Urinary bladder (tissue), 4 donors: ENCODE results near the gene PTPRU. TPM values are rescaled to one million over a fixed set of nuclear protein-coding genes. Genes with fewer than 3 reads are reported as not detected.
"Not testable (repeated sequence)": the region's sequence is repeated elsewhere in the genome, so short reads cannot be mapped to it uniquely, and the experiment has no call there.

ENCODE experiments used
- DNase-seq: peaks from one replicate; pipeline ENCODE4 v3.0.0-alpha.2; 2015; ENCODE audit errors: extremely low spot score
- H3K27ac ChIP-seq: one replicate; pipeline ENCODE4 v1.5.1; 2013; ENCODE audit warnings: low read depth, mild to moderate bottlenecking, moderate library complexity
- H3K36me3 ChIP-seq: one replicate; pipeline ENCODE4 v1.6.1; 2013; ENCODE audit warnings: mild to moderate bottlenecking, moderate library complexity; ENCODE audit not compliant: insufficient read depth
- H3K4me1 ChIP-seq: one replicate; pipeline ENCODE4 v1.6.1; 2013; ENCODE audit warnings: mild to moderate bottlenecking, moderate library complexity; ENCODE audit not compliant: insufficient read depth
- H3K4me3 ChIP-seq: one replicate; pipeline ENCODE4 v1.5.1; 2013; ENCODE audit warnings: low read depth, low read length
- WGBS: extraction: QIAGEN DNeasy Blood & Tissue Kit; methylation state at CpG from one replicate; pipeline ENCODE4 v1.1.7; 2013; 5-methylcytosine and 5-hydroxymethylcytosine counted together
- polyA plus RNA-seq: library from polyadenylated mRNA; stranded (reverse); fragments of 200-250 nt; gene quantifications from one replicate; pipeline ENCODE4 v1.2.3, GENCODE V29; 2013
- total RNA-seq: library from RNA; depleted of rRNA; stranded (reverse); fragments of >200 nt; gene quantifications from one replicate; pipeline ENCODE4 v1.2.3, GENCODE V29; 2014
- donor health status: healthy with polysubstance abuse.
- donor health status: healthy.

Gene PTPRU
- total and polyA plus RNA-seq, 2 donors, result 11.7 to 17.1 TPM

GRCh38 chr1:29306471-29307140, 70.3 kb downstream of the PTPRU start:
- no peak overlapping the region for H3K4me3 ChIP-seq
- DNase-seq, result no peak
- H3K36me3 ChIP-seq, result peaks cover 2% of the 10 kb centered on the region
- no peaks in the 10 kb centered on the region for H3K4me1 ChIP-seq
- WGBS, result 86% methylated on average over 10 of the region's 10 CpGs
- no peak overlapping the region for H3K27ac ChIP-seq

GRCh38 chr1:29309075-29309474, 72.8 kb downstream of the PTPRU start:
- WGBS, result 86% methylated on average over 6 of the region's 6 CpGs

GRCh38 chr1:29309621-29310020, 73.3 kb downstream of the PTPRU start:
- DNase-seq, result no peak
- Histone ChIP-seq H3K36me3 (peaks cover 2% of the 10 kb centered on the region), H3K27ac (no peak overlapping the region), H3K4me1 (no peaks in the 10 kb centered on the region), H3K4me3 (no peak overlapping the region)
- WGBS, result 92% methylated on average over 5 of the region's 5 CpGs

More at GRCh38 chr1:29309075-29309474, 72.8 kb downstream of the PTPRU start:
- peaks cover 2% of the 10 kb centered on the region for H3K36me3 ChIP-seq
- H3K4me1 ChIP-seq, result no peaks in the 10 kb centered on the region
- no peak overlapping the region for H3K4me3 ChIP-seq
- no peak overlapping the region for H3K27ac ChIP-seq
- no peak for DNase-seq

- Histone ChIP-seq H3K4me1 (no peaks in the 10 kb centered on the region), H3K4me3 (no peak overlapping the region), H3K36me3 (peaks cover 2% of the 10 kb centered on the region), H3K27ac (no peak overlapping the region)
- no peak for DNase-seq
- WGBS, result 90% methylated on average over 9 of the region's 9 CpGs
Measured at GRCh38 chr1:29310616-29311180, 74.4 kb downstream of the PTPRU start.

GRCh38 chr1:29311352-29312030, 75.2 kb downstream of the PTPRU start:
- Histone ChIP-seq H3K36me3 (peaks cover 2% of the 10 kb centered on the region), H3K27ac (no peak overlapping the region), H3K4me1 (no peaks in the 10 kb centered on the region), H3K4me3 (no peak overlapping the region)
- 93% methylated on average over 16 of the region's 16 CpGs for WGBS
- DNase-seq, result no peak

GRCh38 chr1:29312469-29313461, 76.4 kb downstream of the PTPRU start:
- no peak for DNase-seq
- H3K27ac ChIP-seq, result no peak overlapping the region
- 94% methylated on average over 24 of the region's 24 CpGs for WGBS
- H3K4me1 ChIP-seq, result no peaks in the 10 kb centered on the region
- peaks cover 7% of the 10 kb centered on the region for H3K36me3 ChIP-seq
- no peak overlapping the region for H3K4me3 ChIP-seq

- not testable (repeated sequence) for H3K4me1 ChIP-seq, H3K4me3 ChIP-seq, H3K27ac ChIP-seq, H3K36me3 ChIP-seq, DNase-seq
- 85% methylated on average over 8 of the region's 8 CpGs for WGBS
Measured at GRCh38 chr1:29314685-29315084, 78.4 kb downstream of the PTPRU start.

GRCh38 chr1:29315262-29315661, 78.9 kb downstream of the PTPRU start:
- Histone ChIP-seq H3K4me1 (no peaks in the 10 kb centered on the region), H3K36me3 (peaks cover 7% of the 10 kb centered on the region), H3K27ac (no peak overlapping the region), H3K4me3 (no peak overlapping the region)
- 96% methylated on average over 15 of the region's 15 CpGs for WGBS
- no peak for DNase-seq

GRCh38 chr1:29315876-29316275, 79.6 kb downstream of the PTPRU start:
- Histone ChIP-seq H3K4me3 (no peak overlapping the region), H3K27ac (no peak overlapping the region), H3K36me3 (peaks cover 7% of the 10 kb centered on the region), H3K4me1 (no peaks in the 10 kb centered on the region)
- 92% methylated on average over 4 of the region's 4 CpGs for WGBS
- no peak for DNase-seq

GRCh38 chr1:29317063-29317915, 81.0 kb downstream of the PTPRU start:
- DNase-seq, result no peak
- H3K4me3 ChIP-seq, result no peak overlapping the region
- no peaks in the 10 kb centered on the region for H3K4me1 ChIP-seq
- no peak overlapping the region for H3K27ac ChIP-seq
- WGBS, result 91% methylated on average over 30 of the region's 30 CpGs
- H3K36me3 ChIP-seq, result peaks cover 7% of the 10 kb centered on the region

GRCh38 chr1:29317916-29318530, 81.7 kb downstream of the PTPRU start:
- no peak overlapping the region for H3K4me3 ChIP-seq
- H3K27ac ChIP-seq, result no peak overlapping the region
- DNase-seq, result no peak
- WGBS, result 91% methylated on average over 5 of the region's 5 CpGs
- H3K36me3 ChIP-seq, result peaks cover 7% of the 10 kb centered on the region
- no peaks in the 10 kb centered on the region for H3K4me1 ChIP-seq

- WGBS, result 92% methylated on average over 10 of the region's 10 CpGs
Measured at GRCh38 chr1:29318724-29319123, 82.4 kb downstream of the PTPRU start.

More at GRCh38 chr1:29318724-29319123, 82.4 kb downstream of the PTPRU start:
- Histone ChIP-seq H3K4me1 (no peaks in the 10 kb centered on the region), H3K36me3 (peaks cover 7% of the 10 kb centered on the region), H3K4me3 (no peak overlapping the region), H3K27ac (no peak overlapping the region)
- DNase-seq, result no peak
